ENCODE measurements around the gene TRIM62. TPM values are rescaled to one million over a fixed set of nuclear protein-coding genes. Genes with fewer than 3 reads are reported as not detected.

TRIM62 gene
- total RNA-seq, 1 donor from 2014 or later, result 10.8 TPM

GRCh38 chr1:33195556-33195955, 13.7 kb upstream of the TRIM62 start:
- Histone ChIP-seq H3K4me1 (ENCODE audit: insufficient read depth, low read length) (no peaks in the 10 kb centered on the region), H3K9me3 (ENCODE audit: insufficient read depth, low read depth, low read length) (no peaks in the 10 kb centered on the region), H3K79me2 (ENCODE audit: insufficient read depth, low read length) (no peaks in the 10 kb centered on the region), H3K4me2 (ENCODE audit: low read length) (no peak overlapping the region), H3K9ac (ENCODE audit: low read length) (no peak overlapping the region), H3K27ac (ENCODE audit: low read depth, low read length) (no peak overlapping the region), H3K27me3 (ENCODE audit: insufficient read depth, low read length) (peaks cover 6% of the 10 kb centered on the region), H3K36me3 (ENCODE audit: insufficient read depth, low read length) (no peaks in the 10 kb centered on the region), H3K4me3 (ENCODE audit: insufficient read depth, low read depth, low read length) (no peak overlapping the region), H4K20me1 (ENCODE audit: insufficient read depth, low read length) (no peaks in the 10 kb centered on the region), H2AFZ (ENCODE audit: low read depth, low read length) (no peak overlapping the region)
- no peak overlapping the region for H3K4me3 Mint-ChIP-seq (ENCODE audit: unreplicated experiment)
- no peaks in the 10 kb centered on the region for H3K4me1 Mint-ChIP-seq (ENCODE audit: low read depth, unreplicated experiment)
- peaks cover 18% of the 10 kb centered on the region for H3K27me3 Mint-ChIP-seq (ENCODE audit: low read depth, unreplicated experiment)
- peaks cover 4% of the 10 kb centered on the region for H3K9me3 Mint-ChIP-seq (ENCODE audit: unreplicated experiment)
- no peak for DNase-seq (ENCODE audit: low read depth)
- no peaks in the 10 kb centered on the region for H3K36me3 Mint-ChIP-seq (ENCODE audit: low read depth, unreplicated experiment)
- H3K27ac Mint-ChIP-seq (ENCODE audit: unreplicated experiment), result no peak overlapping the region
- TF ChIP-seq CTCF (IDR thresholded peaks at IDR 0.05; ENCODE audit: insufficient read depth, low read depth, low read length) (no peak), EZH2 (IDR thresholded peaks at IDR 0.05; ENCODE audit: insufficient read depth, low read length) (no peak)
- FAIRE-seq, result no peak

GRCh38 chr1:33191731-33192275, 10.0 kb upstream of the TRIM62 start:
- H3K27ac Mint-ChIP-seq (ENCODE audit: unreplicated experiment), result no peak overlapping the region
- H3K4me2 ChIP-seq (ENCODE audit: low read length), result no peak overlapping the region
- peaks cover 3% of the 10 kb centered on the region for H3K4me1 ChIP-seq (ENCODE audit: insufficient read depth, low read length)
- H3K9me3 Mint-ChIP-seq (ENCODE audit: unreplicated experiment), result no peaks in the 10 kb centered on the region
- no peak for DNase-seq (ENCODE audit: low read depth)
- no peaks in the 10 kb centered on the region for H3K36me3 ChIP-seq (ENCODE audit: insufficient read depth, low read length)
- H3K27me3 Mint-ChIP-seq (ENCODE audit: low read depth, unreplicated experiment), result peaks cover 19% of the 10 kb centered on the region
- no peak overlapping the region for H2AFZ ChIP-seq (ENCODE audit: low read depth, low read length)
- no peak overlapping the region for H3K4me3 Mint-ChIP-seq (ENCODE audit: unreplicated experiment)
- H3K79me2 ChIP-seq (ENCODE audit: insufficient read depth, low read length), result no peaks in the 10 kb centered on the region
- TF ChIP-seq EZH2 (IDR thresholded peaks at IDR 0.05; ENCODE audit: insufficient read depth, low read length) (no peak), CTCF (IDR thresholded peaks at IDR 0.05; ENCODE audit: insufficient read depth, low read depth, low read length) (no peak)
- no peaks in the 10 kb centered on the region for H3K9me3 ChIP-seq (ENCODE audit: insufficient read depth, low read depth, low read length)
- H4K20me1 ChIP-seq (ENCODE audit: insufficient read depth, low read length), result no peaks in the 10 kb centered on the region
- H3K9ac ChIP-seq (ENCODE audit: low read length), result no peak overlapping the region
- no peak overlapping the region for H3K27ac ChIP-seq (ENCODE audit: low read depth, low read length)
- peaks cover 9% of the 10 kb centered on the region for H3K4me1 Mint-ChIP-seq (ENCODE audit: low read depth, unreplicated experiment)
- H3K4me3 ChIP-seq (ENCODE audit: insufficient read depth, low read depth, low read length), result no peak overlapping the region
- H3K27me3 ChIP-seq (ENCODE audit: insufficient read depth, low read length), result peaks cover 6% of the 10 kb centered on the region
- FAIRE-seq, result no peak
- H3K36me3 Mint-ChIP-seq (ENCODE audit: low read depth, unreplicated experiment), result no peaks in the 10 kb centered on the region

- Histone ChIP-seq H3K9ac (ENCODE audit: low read length) (no peak overlapping the region), H3K27me3 (ENCODE audit: insufficient read depth, low read length) (peaks cover 6% of the 10 kb centered on the region), H3K4me2 (ENCODE audit: low read length) (no peak overlapping the region), H3K4me3 (ENCODE audit: insufficient read depth, low read depth, low read length) (no peak overlapping the region), H4K20me1 (ENCODE audit: insufficient read depth, low read length) (no peaks in the 10 kb centered on the region), H2AFZ (ENCODE audit: low read depth, low read length) (no peak overlapping the region), H3K36me3 (ENCODE audit: insufficient read depth, low read length) (no peaks in the 10 kb centered on the region), H3K79me2 (ENCODE audit: insufficient read depth, low read length) (no peaks in the 10 kb centered on the region), H3K9me3 (ENCODE audit: insufficient read depth, low read depth, low read length) (no peaks in the 10 kb centered on the region), H3K27ac (ENCODE audit: low read depth, low read length) (no peak overlapping the region), H3K4me1 (ENCODE audit: insufficient read depth, low read length) (peaks cover 3% of the 10 kb centered on the region)
- DNase-seq (ENCODE audit: low read depth) (no peak), FAIRE-seq (no peak)
- no peak overlapping the region for H3K27ac Mint-ChIP-seq (ENCODE audit: unreplicated experiment)
- TF ChIP-seq CTCF (IDR thresholded peaks at IDR 0.05; ENCODE audit: insufficient read depth, low read depth, low read length) (no peak), EZH2 (IDR thresholded peaks at IDR 0.05; ENCODE audit: insufficient read depth, low read length) (no peak)
- H3K36me3 Mint-ChIP-seq (ENCODE audit: low read depth, unreplicated experiment), result no peaks in the 10 kb centered on the region
- peaks cover 9% of the 10 kb centered on the region for H3K4me1 Mint-ChIP-seq (ENCODE audit: low read depth, unreplicated experiment)
- H3K4me3 Mint-ChIP-seq (ENCODE audit: unreplicated experiment), result no peak overlapping the region
- peaks cover 19% of the 10 kb centered on the region for H3K27me3 Mint-ChIP-seq (ENCODE audit: low read depth, unreplicated experiment)
- H3K9me3 Mint-ChIP-seq (ENCODE audit: unreplicated experiment), result no peaks in the 10 kb centered on the region
These were observed 8.9 kb upstream of the TRIM62 start for GRCh38 chr1:33190701-33191100.

All from astrocyte (in vitro differentiated cells and primary cell).